GM12878 (cell line): Measurements from ENCODE around the gene DLK1.

Experiments used
- ATF7 ChIP-seq: fragments of 450-650 bp; IDR thresholded peaks from 2 replicates; pipeline ENCODE4 v1.6.1; 2016; ENCODE audit warnings: low read depth, mild to moderate bottlenecking
- BRCA1 ChIP-seq: IDR thresholded peaks from 2 replicates; pipeline ENCODE4 v1.6.1; 2011; ENCODE audit warnings: low read depth, low read length, improper control_type of control experiment
- CTCF ChIP-seq, 3 experiments: IDR thresholded peaks in 2 of 3; conservative IDR thresholded peaks in 1 of 3; 2 replicates each; pipeline ENCODE4 v1.5.1; 2011; ENCODE audit warnings: low read depth in 3 of 3, low read length in 3 of 3, mild to moderate bottlenecking in 3 of 3, control low read depth in 2 of 3, moderate library complexity in 2 of 3, inconsistent platforms in 1 of 3, mixed read lengths in 1 of 3; ENCODE audit not compliant: control insufficient read depth in 2 of 3, insufficient read depth in 1 of 3; ENCODE audit errors: extremely low read depth in 1 of 3
- JUNB ChIP-seq: IDR thresholded peaks from 2 replicates; pipeline ENCODE4 v1.6.1; 2016; ENCODE audit warnings: antibody characterized with exemption, mild to moderate bottlenecking
- NFYB ChIP-seq: IDR thresholded peaks from 2 replicates; pipeline ENCODE4 v1.6.1; 2011; ENCODE audit warnings: low read depth, mild to moderate bottlenecking, low read length, improper control_type of control experiment, moderate library complexity; ENCODE audit not compliant: insufficient read depth
- RB1 ChIP-seq: fragments of 450-650 bp; formaldehyde crosslinking; IDR thresholded peaks from 2 replicates; pipeline ENCODE4 v1.6.1; 2017; ENCODE audit warnings: mild to moderate bottlenecking, borderline replicate concordance
- SIX5 ChIP-seq: IDR thresholded peaks from 2 replicates; pipeline ENCODE4 v1.6.1; 2011; ENCODE audit warnings: mild to moderate bottlenecking, low read depth, low read length, moderate library complexity; ENCODE audit not compliant: severe bottlenecking
- SMARCA5 ChIP-seq: fragments of 450-650 bp; IDR thresholded peaks from 2 replicates; pipeline ENCODE4 v1.6.1; 2017; ENCODE audit warnings: mild to moderate bottlenecking
- TCF7 ChIP-seq: IDR thresholded peaks from 2 replicates; pipeline ENCODE4 v1.6.1; 2014; ENCODE audit warnings: antibody characterized with exemption, borderline replicate concordance

DNA sequence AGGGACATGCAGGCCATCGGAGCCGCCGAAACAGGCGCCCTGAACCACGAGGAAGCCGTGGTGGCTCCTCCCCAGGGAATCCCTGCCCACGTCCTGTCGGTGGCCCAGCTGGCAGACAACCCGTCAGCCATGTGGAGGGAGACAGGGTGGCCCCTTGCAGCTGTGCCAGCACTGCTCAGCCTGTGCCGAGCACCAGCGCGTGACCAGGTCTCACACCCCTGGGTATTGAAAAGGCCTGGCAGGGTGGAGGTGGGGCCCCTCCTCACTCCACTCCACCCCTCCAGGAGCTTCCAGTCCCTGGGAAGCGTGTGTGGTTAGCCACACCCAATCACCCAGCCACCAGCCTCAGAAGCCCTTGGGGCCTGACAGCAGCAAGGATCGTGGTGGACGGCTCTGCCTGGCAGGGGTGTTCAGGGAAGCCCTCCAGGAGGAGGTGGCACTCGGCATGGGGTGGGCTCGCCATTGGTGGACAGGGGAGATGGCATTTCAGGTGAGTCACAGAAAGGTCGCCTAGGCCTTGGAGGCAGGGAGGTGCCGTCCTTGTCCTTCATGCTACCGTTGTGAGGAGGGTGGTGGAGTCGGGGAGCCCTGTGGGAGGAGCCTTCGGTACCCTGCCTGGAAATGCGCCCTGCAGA, 12.3 kb upstream of the DLK1 start:
- TF ChIP-seq TCF7 (no peak), SIX5 (no peak), ATF7 (no peak), CTCF (IDR thresholded peaks at IDR 0.05 in 2 of 3, conservative IDR thresholded peaks at IDR 0.05 in 1 of 3; ENCODE audit: control insufficient read depth in 2 of 3, extremely low read depth in 1 of 3, insufficient read depth in 1 of 3, low read depth in 3 of 3, low read length in 3 of 3) (no peak), NFYB (no peak), BRCA1 (no peak), SMARCA5 (no peak), RB1 (no peak), JUNB (no peak)
